ENCODE measurements around the gene PNRC2. TPM values are rescaled to one million over a fixed set of nuclear protein-coding genes. Genes with fewer than 3 reads are reported as not detected.

Gene PNRC2
- total RNA-seq, 1 experiment from 2014 or later, result 84.0 TPM

Small RNA genes within 50 kb of the gene (small RNA-seq; reads per million reads assigned to genes)
- 0 reads per million in 2 experiments for gene MIR378F

Other genes starting within 250 kb of the PNRC2 start
- 29.5 and 31.1 TPM in 2 replicates for gene ELOA, start 216.4 kb upstream of the PNRC2 start, total RNA-seq (2014; rRNA removed; shearing (Covaris generic))
- 40.1 TPM in 2 replicates for gene PITHD1, start 181.4 kb upstream of the PNRC2 start, total RNA-seq (2014; rRNA removed; shearing (Covaris generic))
- gene LYPLA2, start 168.7 kb upstream of the PNRC2 start, total RNA-seq (2014; rRNA removed; shearing (Covaris generic)), result 50.8 and 54.3 TPM in 2 replicates
- 36.2 and 37.2 TPM in 2 replicates for gene GALE, start 159.1 kb upstream of the PNRC2 start, total RNA-seq (2014; rRNA removed; shearing (Covaris generic))
- 29.1 and 30.0 TPM in 2 replicates for gene HMGCL, start 134.4 kb upstream of the PNRC2 start, total RNA-seq (2014; rRNA removed; shearing (Covaris generic))
- 16.6 and 17.1 TPM in 2 replicates for gene FUCA1, start 91.5 kb upstream of the PNRC2 start, total RNA-seq (2014; rRNA removed; shearing (Covaris generic))
- not detected in 2 replicates for gene CNR2, start 46.5 kb upstream of the PNRC2 start, total RNA-seq (2014; rRNA removed; shearing (Covaris generic))
- 79.1 and 90.5 TPM in 2 replicates for gene SRSF10, start 20.5 kb downstream of the PNRC2 start, total RNA-seq (2014; rRNA removed; shearing (Covaris generic))
- 3.1 and 3.4 TPM in 2 replicates for gene MYOM3, start 152.3 kb downstream of the PNRC2 start, total RNA-seq (2014; rRNA removed; shearing (Covaris generic))
- gene IL22RA1, start 183.3 kb downstream of the PNRC2 start, total RNA-seq (2014; rRNA removed; shearing (Covaris generic)), result 1.6 and 1.9 TPM in 2 replicates
- 2.6 and 3.2 TPM in 2 replicates for gene IFNLR1, start 227.5 kb downstream of the PNRC2 start, total RNA-seq (2014; rRNA removed; shearing (Covaris generic))

Measured in NCI-H460 (cell line).